GM19397 (cell line): ENCODE measurements around the gene PTS.

Experiments used
- ATAC-seq: cut with Tn5 transposase; IDR thresholded peaks from one replicate; pipeline ENCODE4 v1.9.1; 2021; ENCODE audit warnings: mild to moderate bottlenecking, moderate library complexity; ENCODE audit not compliant: unreplicated experiment

PTS gene

GRCh38 chr11:112260490-112260889 lies 34.3 kb downstream of the PTS start, which contains the start of gene PLET1:
PLET1 (minus strand) TSS chr11:112260860; CDS start chr11:112260589, 271 bp downstream.
- no peak for ATAC-seq

- ATAC-seq, result no peak
Measured at GRCh38 chr11:112265659-112266409, 39.6 kb downstream of the PTS start.

- no peak for ATAC-seq
Measured at GRCh38 chr11:112266410-112266778, 40.2 kb downstream of the PTS start.

GRCh38 chr11:112267188-112267591 lies 41.0 kb downstream of the PTS start:
- ATAC-seq, result no peak

- ATAC-seq, result no peak
Measured at GRCh38 chr11:112268406-112268805, 42.2 kb downstream of the PTS start.

GRCh38 chr11:112269139-112269538 lies 42.9 kb downstream of the PTS start:
- ATAC-seq, result no peak

GRCh38 chr11:112270551-112271180 lies 44.4 kb downstream of the PTS start:
- ATAC-seq, result no peak

GRCh38 chr11:112271242-112271641 lies 45.0 kb downstream of the PTS start:
- no peak for ATAC-seq

GRCh38 chr11:112273066-112273465 lies 46.8 kb downstream of the PTS start:
- no peak for ATAC-seq

- ATAC-seq, result no peak
Measured at GRCh38 chr11:112274007-112274783, 48.0 kb downstream of the PTS start.

- ATAC-seq, result no peak
Measured at GRCh38 chr11:112277029-112277428, 50.8 kb downstream of the PTS start.

GRCh38 chr11:112277941-112278340 lies 51.7 kb downstream of the PTS start:
- no peak for ATAC-seq

GRCh38 chr11:112278803-112279202 lies 52.6 kb downstream of the PTS start:
- no peak for ATAC-seq

GRCh38 chr11:112279901-112280267 lies 53.7 kb downstream of the PTS start:
- ATAC-seq, result peak; percentile 51

GRCh38 chr11:112280268-112281126 lies 54.3 kb downstream of the PTS start:
- peak; percentile 53 for ATAC-seq

- no peak for ATAC-seq
Measured at GRCh38 chr11:112281726-112282125, 55.5 kb downstream of the PTS start.
